ENCODE measurements around the gene NOC3L.
"Not testable (repeated sequence)": the region's sequence is repeated elsewhere in the genome, so short reads cannot be mapped to it uniquely, and the experiment has no call there.

The NOC3L gene

DNA sequence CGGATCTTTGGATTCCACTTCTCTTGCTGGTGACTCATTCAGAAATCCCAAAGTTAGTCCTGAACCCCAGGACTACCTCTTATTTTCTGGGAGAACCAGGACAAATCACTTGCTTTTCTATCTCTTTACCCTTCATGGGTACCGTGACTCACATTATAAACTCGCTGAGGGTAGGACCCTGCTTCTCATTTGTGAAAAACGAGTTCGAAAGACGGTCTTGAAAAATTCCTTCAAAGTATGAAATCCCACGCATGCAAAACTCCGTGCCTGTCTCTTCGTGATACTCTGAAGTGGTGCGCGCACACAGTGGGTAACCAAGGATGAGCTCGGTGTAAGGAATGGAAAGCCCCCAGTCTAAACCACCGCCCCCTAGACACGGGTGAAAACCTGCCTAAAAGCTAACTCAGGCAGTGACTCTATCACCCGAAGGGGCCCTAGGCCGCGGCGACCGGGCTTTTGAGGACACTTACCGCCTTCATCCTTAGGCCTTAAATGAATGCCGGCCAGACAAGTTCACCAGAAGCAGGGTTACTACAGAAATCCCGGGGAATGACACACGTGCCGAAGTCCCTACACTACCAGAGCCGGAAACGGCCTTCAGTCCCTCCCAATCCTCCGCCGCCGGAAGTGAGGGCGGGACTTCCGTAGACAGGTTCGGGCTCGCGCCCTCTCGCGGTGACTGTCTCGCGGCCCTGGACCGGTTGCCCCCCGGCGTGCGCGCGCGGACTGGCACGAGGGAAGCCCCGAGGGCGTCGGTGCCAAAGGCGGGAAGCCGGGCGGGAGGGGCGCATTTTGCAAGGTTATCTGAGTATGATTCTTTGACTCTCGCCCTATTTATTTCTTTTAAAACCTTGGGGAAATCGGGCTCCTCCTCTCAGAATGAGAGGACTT, at the start of gene NOC3L:
NOC3L (minus strand) TSS at position 580 of the 891 bp plus-strand sequence; CDS start at position 479, 101 bp downstream.
- peak; percentile 95 for DNase-seq

DNA sequence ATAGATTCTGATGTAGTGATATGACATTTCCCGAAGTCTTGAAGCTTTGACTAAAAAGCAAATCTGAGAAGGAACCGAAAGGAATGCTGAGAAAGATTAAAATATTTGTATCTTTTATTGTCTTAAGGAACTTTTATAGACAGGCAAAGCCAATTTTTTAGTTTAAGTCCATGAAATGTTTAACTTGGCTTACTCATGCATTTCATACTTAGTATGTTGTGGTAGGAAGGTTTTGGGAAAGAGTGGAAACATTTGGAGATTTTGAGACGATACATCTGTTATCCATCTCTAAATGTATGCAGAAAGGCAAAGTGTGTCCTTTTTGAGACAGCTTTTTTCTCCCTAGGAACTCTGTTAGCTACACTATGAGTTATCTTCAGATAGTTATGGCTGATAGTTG, 49.7 kb upstream of the NOC3L start:
- no peak for DNase-seq

DNA sequence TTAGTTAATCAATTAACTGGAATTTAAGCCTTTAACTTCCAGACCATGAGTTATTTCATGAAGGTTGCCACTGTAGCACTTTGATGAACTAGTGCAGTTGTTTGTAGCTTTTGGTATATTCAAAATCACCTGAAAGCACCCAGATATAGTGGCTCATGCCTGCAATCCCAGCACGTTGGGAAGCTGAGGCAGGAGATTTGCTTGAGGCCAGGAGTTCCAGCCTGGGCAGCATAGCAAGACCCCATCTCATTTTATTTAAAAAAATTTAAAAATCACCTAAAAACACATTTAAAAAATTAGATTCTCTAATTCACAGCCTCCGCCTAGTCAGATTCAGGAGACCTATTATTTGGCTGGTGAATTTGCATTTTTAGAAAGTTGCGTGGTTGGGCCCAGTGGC, 48.6 kb upstream of the NOC3L start:
- no peak for DNase-seq

GRCh38 chr10:94409021-94409657, 46.4 kb upstream of the NOC3L start:
- DNase-seq: no peak

DNA sequence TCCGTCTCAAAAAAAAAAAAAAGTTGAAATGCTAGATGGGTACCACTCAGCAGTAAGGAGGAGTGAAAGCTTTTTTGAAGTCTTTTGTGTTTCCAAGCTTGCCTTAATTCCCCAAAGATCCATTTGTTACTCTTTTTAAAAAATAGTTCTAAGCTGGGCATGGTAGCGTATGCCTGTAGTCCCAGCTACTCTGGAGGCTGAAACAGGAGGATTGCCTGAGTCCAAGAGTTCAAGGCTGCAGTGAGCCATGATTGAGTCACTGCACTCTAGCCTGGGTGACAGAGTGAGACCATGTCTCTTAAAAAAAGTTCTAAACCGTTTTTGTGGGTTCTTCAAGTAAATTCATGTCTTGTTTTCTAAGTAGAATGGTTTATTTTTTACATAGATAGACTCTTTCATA, 44.9 kb upstream of the NOC3L start:
- DNase-seq: no peak

- no peak for DNase-seq
Measured at GRCh38 chr10:94405406-94405805, 42.7 kb upstream of the NOC3L start.

DNA sequence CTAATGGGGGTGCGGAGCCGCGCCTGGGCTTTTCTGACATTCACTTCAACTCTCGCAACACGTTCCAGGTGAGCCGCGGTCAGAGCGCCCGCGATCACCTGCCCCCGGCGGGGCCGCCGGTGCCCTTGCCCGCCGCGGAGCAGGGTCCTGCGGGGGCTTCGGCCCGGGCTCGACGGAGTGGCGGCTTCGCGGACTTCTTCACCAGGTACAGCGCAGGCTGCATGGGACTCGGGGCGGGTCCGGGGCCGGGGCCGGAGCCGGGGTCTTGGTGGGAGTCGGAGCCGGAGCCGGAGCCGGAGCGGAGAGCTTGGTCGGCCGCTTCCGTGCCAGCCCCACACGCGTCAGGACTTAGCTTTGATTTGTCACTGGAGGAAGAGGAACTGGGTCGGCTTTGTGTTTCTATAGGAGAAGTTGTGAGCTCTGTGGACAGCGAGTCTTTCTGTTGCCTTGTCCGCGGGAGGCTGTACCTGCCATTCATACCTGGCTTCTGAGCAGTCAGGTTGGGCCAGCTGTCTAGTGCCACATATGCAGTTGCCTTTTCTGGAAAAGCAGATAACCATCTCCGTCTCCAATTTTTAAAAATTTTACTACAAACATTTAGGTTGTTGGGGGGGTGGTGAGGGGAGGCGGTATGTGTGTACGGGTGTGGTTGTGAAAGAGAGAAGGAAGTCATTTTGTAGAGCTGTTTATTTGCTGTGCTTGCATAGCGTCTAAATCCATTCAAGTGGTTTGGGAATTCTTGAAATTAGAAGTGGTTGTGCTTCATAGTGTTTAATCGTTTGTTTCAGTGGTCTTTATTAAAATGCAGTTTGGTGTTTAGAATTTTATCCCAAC, 40.9 kb upstream of the NOC3L start:
- DNase-seq: peak; percentile 32

DNA sequence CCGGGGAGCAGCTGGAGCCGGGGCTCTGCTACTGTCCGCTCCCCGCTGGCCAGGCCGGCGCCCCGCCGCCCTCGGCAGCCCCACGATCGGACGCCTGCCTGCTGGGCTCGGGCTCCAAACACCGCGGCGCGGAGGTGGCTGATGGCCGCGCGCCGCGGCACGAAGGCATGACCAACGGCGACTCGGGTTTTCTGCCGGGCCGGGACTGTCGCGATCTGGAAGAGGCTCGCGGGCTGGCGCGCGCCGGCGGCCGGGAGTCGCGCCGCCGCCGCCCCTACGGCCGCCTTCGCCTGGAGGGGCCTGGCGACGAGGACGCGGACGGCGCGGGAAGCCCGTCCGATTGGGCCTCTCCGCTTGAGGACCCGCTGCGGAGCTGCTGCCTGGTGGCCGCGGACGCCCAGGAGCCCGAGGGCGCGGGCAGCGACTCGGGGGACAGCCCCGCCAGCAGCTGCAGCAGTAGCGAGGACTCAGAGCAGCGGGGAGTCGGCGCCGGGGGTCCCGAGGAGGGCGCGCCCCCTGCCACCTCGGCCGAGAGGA, 40.2 kb upstream of the NOC3L start:
- no peak for DNase-seq

DNA sequence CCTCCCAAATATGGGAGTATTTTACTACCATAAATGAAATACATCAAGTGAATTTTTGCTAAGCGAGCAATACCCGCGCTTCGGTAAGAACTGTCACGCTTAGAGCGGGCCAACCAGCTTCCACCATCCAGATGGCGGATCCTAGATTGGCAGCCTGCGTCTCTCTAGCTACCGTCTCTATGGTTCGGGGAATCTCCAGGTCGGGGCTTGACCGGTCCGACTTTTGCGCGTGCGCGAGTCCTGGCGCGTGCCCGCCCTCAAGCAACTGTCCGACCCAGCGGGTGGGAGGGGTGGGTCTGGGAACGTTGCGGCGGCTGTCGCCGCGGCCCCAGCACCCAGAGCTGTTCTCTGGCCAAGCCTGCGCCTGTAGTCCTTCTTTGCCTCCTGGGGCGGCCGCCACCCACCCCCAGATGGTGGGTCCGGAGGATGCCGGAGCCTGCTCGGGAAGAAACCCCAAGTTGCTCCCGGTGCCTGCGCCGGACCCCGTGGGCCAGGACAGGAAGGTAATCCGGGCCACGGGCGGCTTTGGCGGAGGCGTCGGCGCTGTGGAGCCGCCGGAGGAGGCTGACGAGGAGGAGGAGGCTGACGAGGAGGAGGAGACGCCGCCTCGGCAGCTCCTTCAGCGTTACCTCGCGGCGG, 39.6 kb upstream of the NOC3L start, which contains the start of gene TBC1D12:
TBC1D12 (plus strand) TSS at position 338 of the 639 bp plus-strand sequence; CDS start at position 411, 73 bp downstream.
- DNase-seq: peak; percentile 36

DNA sequence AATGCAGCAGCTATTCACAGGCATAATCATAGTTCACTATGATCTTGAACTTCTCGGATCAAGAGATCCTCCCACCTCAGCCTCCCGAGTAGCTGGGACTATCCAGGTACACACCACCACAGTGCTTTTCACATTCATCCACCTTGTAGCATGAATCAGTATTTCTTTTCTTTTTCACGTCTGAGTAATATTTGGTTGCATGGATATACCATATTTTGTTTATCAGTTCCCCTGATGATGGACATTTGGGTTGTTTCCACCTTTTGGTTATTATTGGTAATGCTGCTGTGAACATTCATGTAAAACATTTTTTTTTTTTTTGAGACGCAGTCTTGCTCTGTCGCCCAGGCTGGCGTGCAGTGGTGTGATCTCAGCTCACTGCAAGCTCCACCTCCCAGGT, 36.0 kb upstream of the NOC3L start:
- no peak for DNase-seq

DNA sequence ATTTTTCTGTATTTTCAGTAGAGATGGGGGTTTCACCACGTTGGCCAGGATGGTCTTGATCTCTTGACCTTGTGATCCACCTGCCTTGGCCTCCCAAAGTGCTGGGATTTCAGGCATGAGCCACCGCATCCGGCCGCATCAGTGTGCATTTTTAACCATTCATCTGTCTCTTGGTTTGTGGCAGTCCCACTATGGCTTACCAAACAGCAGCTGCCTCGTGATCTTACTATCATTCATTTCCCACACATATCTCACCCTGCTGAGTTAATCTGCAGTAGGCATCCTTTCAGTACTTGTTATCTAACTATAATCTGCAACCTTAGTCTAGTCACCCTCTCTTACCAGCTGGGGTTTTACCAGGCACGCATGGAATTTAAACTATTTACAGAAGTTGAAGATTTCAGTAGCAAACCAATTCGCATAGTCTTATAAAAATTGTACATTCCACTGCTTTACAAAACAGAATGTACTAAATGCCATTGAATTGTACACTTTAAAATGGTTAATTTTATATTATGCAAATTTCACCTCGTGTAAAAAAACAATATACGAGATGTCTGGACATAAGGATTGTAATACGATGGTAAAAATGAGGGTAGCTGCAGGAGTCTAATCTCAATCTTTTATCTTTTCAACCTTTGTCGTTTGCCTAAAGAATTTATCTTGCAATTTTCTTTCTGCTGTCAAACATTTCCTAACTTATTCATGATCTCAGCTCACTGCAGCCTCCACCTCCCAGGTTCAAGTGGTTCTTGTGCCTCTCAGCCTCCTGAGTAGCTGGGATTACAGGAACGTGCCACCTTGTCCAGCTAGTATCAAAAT, 35.0 kb upstream of the NOC3L start:
- no peak for DNase-seq

- not testable (repeated sequence) for DNase-seq
Measured at GRCh38 chr10:94392117-94392516, 29.4 kb upstream of the NOC3L start.

DNA sequence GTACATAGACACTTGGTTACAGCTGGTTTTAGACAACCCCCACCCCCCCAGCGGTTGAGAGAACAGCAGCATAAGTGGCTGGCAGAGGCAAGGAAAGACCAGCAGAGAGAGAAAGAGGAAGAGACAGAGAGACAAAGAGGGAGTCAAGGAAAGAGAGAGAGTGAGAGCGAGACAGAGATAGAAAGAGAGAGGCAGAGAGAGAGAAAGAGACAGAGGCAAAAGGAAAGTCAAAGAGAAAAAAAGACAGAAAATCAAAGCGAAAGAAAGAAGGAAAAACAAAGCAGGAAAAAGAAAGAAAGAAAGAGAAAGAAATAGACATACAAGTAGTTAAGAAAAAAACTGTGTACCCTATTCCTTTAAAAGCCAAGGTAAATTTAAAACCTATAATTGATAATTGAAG, 23.0 kb upstream of the NOC3L start:
- DNase-seq: not testable (repeated sequence)

DNA sequence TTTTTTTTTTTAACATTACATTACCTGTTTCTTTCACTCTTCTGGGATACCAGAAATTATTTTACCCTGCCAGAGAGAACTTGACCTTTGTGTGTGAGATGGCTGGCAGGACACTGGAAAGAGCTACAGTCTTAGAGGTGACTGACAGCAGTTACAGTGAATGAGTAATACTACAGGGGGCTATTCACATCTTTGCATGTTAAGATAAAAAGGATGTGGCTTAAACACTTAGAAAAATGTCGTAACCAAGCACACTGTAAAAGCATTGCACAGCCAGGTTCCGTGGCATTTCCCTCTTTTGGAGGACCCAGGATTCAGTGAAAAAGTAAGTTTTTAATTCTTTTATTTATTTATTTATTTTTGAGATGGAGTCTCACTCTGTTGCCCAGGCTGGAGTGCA, 20.8 kb upstream of the NOC3L start:
- DNase-seq: no peak

DNA sequence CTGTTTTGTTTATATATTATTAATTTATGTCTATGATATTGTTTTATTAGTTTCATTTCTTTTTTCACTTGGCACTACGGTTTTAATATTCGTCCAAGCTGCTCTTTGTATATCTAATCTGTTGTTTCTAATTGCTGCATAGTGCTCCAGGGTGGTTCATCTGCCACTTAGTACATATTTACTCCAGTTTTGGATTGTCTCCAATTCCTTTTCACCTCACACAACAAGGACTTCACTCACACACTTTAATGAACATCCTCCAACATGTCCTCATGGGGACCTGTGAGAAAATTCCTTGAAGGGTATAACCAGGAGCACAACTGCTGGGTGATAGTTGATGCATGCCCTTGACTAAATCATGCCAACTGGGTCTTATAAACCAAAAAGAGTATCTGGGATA, 14.1 kb upstream of the NOC3L start:
- DNase-seq: no peak

DNA sequence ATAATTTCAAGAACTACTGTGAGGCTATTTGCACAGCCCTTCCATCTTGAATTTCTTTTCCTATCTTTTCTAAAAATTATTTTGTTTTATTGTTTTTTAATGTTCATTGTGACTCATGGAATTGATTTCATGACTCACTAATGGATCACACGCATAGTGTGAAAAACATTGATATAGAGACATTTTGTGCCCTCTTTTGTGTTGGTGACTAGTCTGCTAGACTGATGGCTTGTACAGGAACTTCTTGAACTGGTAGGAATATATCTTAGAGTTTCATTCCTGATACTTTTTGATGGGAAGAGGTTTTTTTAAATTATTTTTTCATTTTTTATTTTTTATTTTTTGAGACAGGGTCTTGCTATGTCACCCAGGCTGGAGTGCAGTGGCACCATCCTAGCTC, 12.6 kb upstream of the NOC3L start:
- DNase-seq: no peak

- DNase-seq: no peak
Measured at GRCh38 chr10:94370501-94370900, 7.8 kb upstream of the NOC3L start.

DNA sequence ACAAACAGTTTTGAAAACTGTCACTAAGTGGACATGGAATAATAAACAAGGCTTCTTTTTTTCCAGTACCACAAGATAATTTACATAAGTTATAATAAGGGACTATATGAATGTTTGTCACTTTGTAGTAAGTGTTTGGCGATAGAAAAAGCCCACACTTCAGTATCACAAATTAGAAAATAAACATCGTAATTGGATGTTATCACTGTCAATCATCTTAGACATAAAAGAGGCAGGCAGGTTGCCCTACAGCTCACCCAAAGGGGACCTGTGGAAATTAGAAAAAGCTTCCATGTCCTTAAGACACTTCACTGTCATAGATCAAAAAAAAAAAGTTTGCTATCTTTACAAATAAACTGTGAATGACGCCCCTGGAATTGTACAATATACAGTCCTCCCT, 3.6 kb upstream of the NOC3L start:
- no peak for DNase-seq

DNA sequence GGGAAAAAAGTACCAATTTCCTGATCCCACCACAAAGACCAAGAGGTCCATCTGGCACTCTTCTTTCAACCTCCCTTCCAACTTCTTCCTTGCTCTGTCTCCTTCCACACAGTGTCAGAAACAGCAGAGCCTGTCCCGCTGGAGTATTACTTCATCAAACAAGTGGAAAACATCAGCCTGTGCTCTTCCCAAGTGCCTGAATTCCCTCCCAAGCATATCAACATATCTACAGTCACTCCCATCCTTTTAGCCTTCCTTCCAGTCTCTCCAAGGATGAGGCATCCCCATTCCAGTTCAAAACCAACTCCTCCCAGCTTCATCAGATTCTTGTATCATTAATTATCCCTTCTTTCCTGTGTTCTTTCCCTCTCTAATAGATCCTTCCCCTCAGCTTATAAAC, 1.7 kb upstream of the NOC3L start:
- DNase-seq: no peak

- no peak for DNase-seq
Measured at GRCh38 chr10:94363251-94363565, 469 bp upstream of the NOC3L start.

DNA sequence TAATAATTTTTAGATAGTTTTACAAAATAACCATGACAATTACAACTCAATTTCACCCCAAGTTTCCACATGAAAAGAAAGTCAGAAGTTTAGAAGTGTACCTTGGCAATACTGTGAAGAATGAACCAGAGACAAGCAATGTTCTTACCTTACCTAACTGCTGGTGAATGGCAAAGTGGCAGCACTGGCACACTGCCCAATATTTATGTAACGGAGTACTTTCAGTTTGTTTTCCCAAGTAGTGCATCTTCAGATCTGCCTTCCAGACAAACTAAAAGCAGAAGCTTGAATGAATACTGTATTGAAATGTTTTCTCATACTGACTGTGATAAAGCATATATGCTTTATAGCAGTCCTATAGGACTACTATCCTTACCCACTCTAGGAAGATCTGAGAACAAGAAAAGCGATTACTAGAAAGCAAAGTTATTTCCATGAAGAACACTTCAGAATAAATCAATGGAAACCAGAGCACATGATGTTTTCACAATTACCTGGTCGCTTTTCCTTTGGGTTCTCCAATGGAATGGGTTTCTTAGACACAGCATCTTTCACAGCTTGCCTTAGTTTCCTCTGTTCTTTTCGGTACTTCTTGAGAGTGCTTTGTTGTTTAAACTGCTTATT, 1.5 kb downstream of the NOC3L start:
- DNase-seq: no peak
